SK-N-SH (cell line): ENCODE measurements around the gene FBXL7. TPM values are rescaled to one million over a fixed set of nuclear protein-coding genes. Genes with fewer than 3 reads are reported as not detected.

Experiments used
- CTCF ChIA-PET: fragments of 300-600, 350-600 bp; formaldehyde crosslinking; extraction: SDS; loops from one replicate; lab custom pipeline; 2021; lab: Yijun Ruan, JAX
- POLR2A ChIA-PET: fragments of 350-600 bp; sonication (Branson Sonifier 250); formaldehyde crosslinking; extraction: SDS; loops from one replicate; lab custom pipeline; 2020; ENCODE audit warnings: antibody characterized with exemption, inconsistent platforms; lab: Yijun Ruan, JAX
- DNase-seq: peaks from one replicate; pipeline ENCODE4 v3.0.0; 2012
- H2AFZ ChIP-seq: fragments of 200-600 bp; sonication (generic); 2 replicates; pipeline ENCODE4 v1.8.1; 2016; ENCODE audit warnings: antibody characterized with exemption, mild to moderate bottlenecking, low read depth
- H3F3A ChIP-seq: fragments of 200-600 bp; sonication (generic); replicated peaks from 2 replicates; pipeline ENCODE3; 2016; ENCODE audit warnings: antibody characterized with exemption, mild to moderate bottlenecking; ENCODE audit not compliant: insufficient read depth
- H3K27ac ChIP-seq, 2 experiments: fragments of 200-500 bp in 1 of 2; fragments of 200-600 bp in 1 of 2; sonication (Bioruptor generic) in 1 of 2; sonication (generic), shearing (Covaris generic) in 1 of 2; 2 replicates each; pipeline versions ENCODE4 v1.5.1 to v1.6.1; 2014 to 2016; ENCODE audit warnings: low read depth in 2 of 2, inconsistent platforms in 1 of 2, low read length in 1 of 2, mild to moderate bottlenecking in 1 of 2, mixed read lengths in 1 of 2
- H3K27me3 ChIP-seq: fragments of 200-600 bp; sonication (generic), shearing (Covaris generic); 2 replicates; pipeline ENCODE4 v1.6.1; 2016; ENCODE audit warnings: mixed run types; ENCODE audit not compliant: insufficient read depth
- H3K36me3 ChIP-seq, 2 experiments: fragments of 200-500 bp in 1 of 2; fragments of 200-600 bp in 1 of 2; sonication (Bioruptor generic) in 1 of 2; sonication (generic) in 1 of 2; replicated peaks in 1 of 2; 2 replicates each; pipeline versions ENCODE3 to v1.5.1; 2014 to 2016; ENCODE audit warnings: low read length in 1 of 2, mild to moderate bottlenecking in 1 of 2; ENCODE audit not compliant: insufficient read depth in 2 of 2, control insufficient read depth in 1 of 2
- H3K4me1 ChIP-seq, 2 experiments: fragments of 200-500 bp in 1 of 2; fragments of 200-600 bp in 1 of 2; sonication (Bioruptor generic) in 1 of 2; sonication (generic), shearing (Covaris generic) in 1 of 2; 2 replicates each; pipeline versions ENCODE4 v1.5.1 to v1.6.1; 2014 to 2016; ENCODE audit warnings: low read depth in 1 of 2, low read length in 1 of 2, mixed run types in 1 of 2; ENCODE audit not compliant: insufficient read depth in 2 of 2, control insufficient read depth in 1 of 2
- H3K4me2 ChIP-seq: fragments of 200-600 bp; sonication (generic), shearing (Covaris generic); 2 replicates; pipeline ENCODE4 v1.6.1; 2017; ENCODE audit warnings: mixed run types
- H3K4me3 ChIP-seq, 2 experiments: fragments of 200-500 bp in 1 of 2; fragments of 200-600 bp in 1 of 2; sonication (Bioruptor generic) in 1 of 2; sonication (generic), shearing (Covaris generic) in 1 of 2; 2 replicates each; pipeline versions ENCODE4 v1.5.1 to v1.8.1; 2014 to 2016; ENCODE audit warnings: low read depth in 2 of 2, inconsistent platforms in 1 of 2, low read length in 1 of 2, mild to moderate bottlenecking in 1 of 2, mixed read lengths in 1 of 2, moderate library complexity in 1 of 2
- H3K79me2 ChIP-seq: fragments of 200-600 bp; sonication (generic); 2 replicates; pipeline ENCODE4 v1.8.1; 2017; ENCODE audit warnings: mild to moderate bottlenecking; ENCODE audit not compliant: insufficient read depth
- H3K9ac ChIP-seq: fragments of 200-600 bp; sonication (generic); 2 replicates; pipeline ENCODE4 v1.6.1; 2017; ENCODE audit warnings: mixed run types
- H3K9me2 ChIP-seq: fragments of 200-600 bp; sonication (generic); 2 replicates; pipeline ENCODE4 v1.6.1; 2017; ENCODE audit warnings: mixed run types
- H3K9me3 ChIP-seq: fragments of 200-600 bp; sonication (generic); 2 replicates; pipeline ENCODE4 v1.6.1; 2017; ENCODE audit warnings: mixed run types, mild to moderate bottlenecking, moderate library complexity
- H4K20me1 ChIP-seq: fragments of 200-600 bp; sonication (generic); 2 replicates; pipeline ENCODE4 v1.6.1; 2017; ENCODE audit warnings: mild to moderate bottlenecking, mixed run types; ENCODE audit not compliant: insufficient read depth
- CTCF ChIP-seq: fragments of 200-600 bp; sonication (generic); IDR thresholded peaks from 2 replicates; pipeline ENCODE4 v1.6.1; 2017; ENCODE audit warnings: antibody characterized with exemption, mild to moderate bottlenecking, moderate library complexity
- ELF1 ChIP-seq: IDR thresholded peaks from 2 replicates; pipeline ENCODE4 v1.4.0; 2012
- EP300 ChIP-seq, 2 experiments: IDR thresholded peaks; 2 replicates each; pipeline versions ENCODE4 v1.4.0 to v1.6.1; 2012; ENCODE audit warnings: borderline replicate concordance in 1 of 2, low read depth in 1 of 2, low read length in 1 of 2
- EZH2phosphoT487 ChIP-seq: fragments of 200-600 bp; sonication (generic); IDR thresholded peaks from 2 replicates; pipeline ENCODE4 v1.6.1; 2017; ENCODE audit warnings: low read depth, mixed run types, mild to moderate bottlenecking, antibody characterized with exemption, moderate library complexity, borderline replicate concordance
- FOXJ3 ChIP-seq: sonication (generic); formaldehyde crosslinking; IDR thresholded peaks from 2 replicates; pipeline ENCODE4 v1.5.1; 2020; ENCODE audit warnings: mild to moderate bottlenecking, missing genetic modification reagents
- FOXM1 ChIP-seq: IDR thresholded peaks from 2 replicates; pipeline ENCODE4 v1.4.0; 2012; ENCODE audit warnings: low read depth, mild to moderate bottlenecking
- GABPA ChIP-seq: IDR thresholded peaks from 2 replicates; pipeline ENCODE4 v1.4.0; 2012; ENCODE audit warnings: low read depth, mild to moderate bottlenecking
- GATA2 ChIP-seq: sonication (generic); formaldehyde crosslinking; IDR thresholded peaks from 2 replicates; pipeline ENCODE4 v1.5.0; 2020; ENCODE audit warnings: mild to moderate bottlenecking, missing genetic modification reagents
- MXI1 ChIP-seq: IDR thresholded peaks from 2 replicates; pipeline ENCODE4 v1.6.1; 2012; ENCODE audit warnings: mild to moderate bottlenecking, low read depth, low read length, improper control_type of control experiment
- NFIC ChIP-seq: IDR thresholded peaks from 2 replicates; pipeline ENCODE4 v1.4.0; 2012; ENCODE audit warnings: borderline replicate concordance
- REST ChIP-seq: IDR thresholded peaks from 2 replicates; pipeline ENCODE4 v1.6.1; 2012; ENCODE audit warnings: mild to moderate bottlenecking, low read depth, low read length, moderate library complexity
- RFX5 ChIP-seq: IDR thresholded peaks from 2 replicates; pipeline ENCODE4 v1.6.1; 2012; ENCODE audit warnings: mild to moderate bottlenecking, improper control_type of control experiment, low read length
- SMC3 ChIP-seq: IDR thresholded peaks from 2 replicates; pipeline ENCODE4 v1.6.1; 2012; ENCODE audit warnings: low read depth, low read length, improper control_type of control experiment
- TCF12 ChIP-seq: IDR thresholded peaks from 2 replicates; pipeline ENCODE4 v1.4.0; 2012
- WGBS: methylation state at CpG from one replicate; pipeline ENCODE4 v1.1.6; 2017; ENCODE audit warnings: low lambda C conversion rate; 5-methylcytosine and 5-hydroxymethylcytosine counted together
- polyA plus RNA-seq, 3 experiments: library from polyadenylated mRNA; depleted of rRNA; stranded (reverse); fragments of >200 nt; gene quantifications; 2 replicates each; pipeline ENCODE4 v1.2.3, GENCODE V29; 2012
- small RNA-seq, 7 experiments: library from RNA; depleted of rRNA; stranded (forward); fragments of <200 nt; gene quantifications; one replicate each; pipeline ENCODE3, GENCODE V24; 2012
- TF ChIP-seq, protein P1 (sequence below): IDR thresholded peaks from 2 replicates; pipeline ENCODE4 v1.4.0; 2012; ENCODE audit warnings: low read depth, borderline replicate concordance
- TF ChIP-seq, protein P2 (sequence below): fragments of 150-350 bp; IDR thresholded peaks from 2 replicates; pipeline ENCODE4 v1.6.1; 2016; ENCODE audit warnings: mild to moderate bottlenecking, low read depth, low read length
- TF ChIP-seq, protein P3 (sequence below): IDR thresholded peaks from 2 replicates; pipeline ENCODE4 v1.4.0; 2012; ENCODE audit warnings: low read depth

The FBXL7 gene
- polyA plus RNA-seq, 1 of the 3 experiments (the other 2 are of a cell fraction), result 7.0 TPM

GRCh38 chr5:15983392-15983791, 483.4 kb downstream of the FBXL7 start:
- Histone ChIP-seq H3K79me2 (no peaks in the 10 kb centered on the region), H3K9me2 (no peaks in the 10 kb centered on the region), H2AFZ (0 out of 2 replicates have a peak overlapping the region, but pooled peaks have one; percentile 35), H3F3A (no peaks in the 10 kb centered on the region), H3K4me3 (no peak overlapping the region), H3K9ac (no peak overlapping the region), H3K4me2 (no peak overlapping the region), H3K9me3 (no peaks in the 10 kb centered on the region), H3K36me3 (no peaks in the 10 kb centered on the region), H4K20me1 (no peaks in the 10 kb centered on the region), H3K27me3 (no peaks in the 10 kb centered on the region), H3K27ac (no peak overlapping the region), H3K4me1 (no peaks in the 10 kb centered on the region)
- ChIA-PET CTCF (no interaction called here), POLR2A (no interaction called here)
- DNase-seq, result no peak
- 47% methylated on average over 1 of the region's 1 CpG for WGBS
- TF ChIP-seq GATA2 (CRISPR knock-in tag) (no peak), FOXJ3 (CRISPR knock-in tag) (no peak), EP300 (IDR thresholded peaks at IDR 0.05; ENCODE audit: borderline replicate concordance in 1 of 2, low read depth in 1 of 2, low read length in 1 of 2) (no peak), REST (no peak), SMC3 (no peak), TCF12 (no peak), RFX5 (no peak), ELF1 (no peak), GABPA (no peak), NFIC (no peak), FOXM1 (no peak), EZH2phosphoT487 (no peak), MXI1 (no peak), CTCF (no peak)
- TF ChIP-seq, protein P1, sequence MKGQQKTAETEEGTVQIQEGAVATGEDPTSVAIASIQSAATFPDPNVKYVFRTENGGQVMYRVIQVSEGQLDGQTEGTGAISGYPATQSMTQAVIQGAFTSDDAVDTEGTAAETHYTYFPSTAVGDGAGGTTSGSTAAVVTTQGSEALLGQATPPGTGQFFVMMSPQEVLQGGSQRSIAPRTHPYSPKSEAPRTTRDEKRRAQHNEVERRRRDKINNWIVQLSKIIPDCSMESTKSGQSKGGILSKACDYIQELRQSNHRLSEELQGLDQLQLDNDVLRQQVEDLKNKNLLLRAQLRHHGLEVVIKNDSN, result no peak
- TF ChIP-seq, protein P2, sequence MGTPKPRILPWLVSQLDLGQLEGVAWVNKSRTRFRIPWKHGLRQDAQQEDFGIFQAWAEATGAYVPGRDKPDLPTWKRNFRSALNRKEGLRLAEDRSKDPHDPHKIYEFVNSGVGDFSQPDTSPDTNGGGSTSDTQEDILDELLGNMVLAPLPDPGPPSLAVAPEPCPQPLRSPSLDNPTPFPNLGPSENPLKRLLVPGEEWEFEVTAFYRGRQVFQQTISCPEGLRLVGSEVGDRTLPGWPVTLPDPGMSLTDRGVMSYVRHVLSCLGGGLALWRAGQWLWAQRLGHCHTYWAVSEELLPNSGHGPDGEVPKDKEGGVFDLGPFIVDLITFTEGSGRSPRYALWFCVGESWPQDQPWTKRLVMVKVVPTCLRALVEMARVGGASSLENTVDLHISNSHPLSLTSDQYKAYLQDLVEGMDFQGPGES, result no peak
- TF ChIP-seq, protein P3, sequence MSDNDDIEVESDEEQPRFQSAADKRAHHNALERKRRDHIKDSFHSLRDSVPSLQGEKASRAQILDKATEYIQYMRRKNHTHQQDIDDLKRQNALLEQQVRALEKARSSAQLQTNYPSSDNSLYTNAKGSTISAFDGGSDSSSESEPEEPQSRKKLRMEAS, result no peak

Small RNAs within 50 kb of the gene (small RNA-seq; reads per million reads assigned to genes)
- 6.4 to 250 (median 134) reads per million in 7 experiments for gene MIR887
